HG02678 (cell line): ENCODE measurements around the gene NUDT4.
"Not testable (repeated sequence)": the region's sequence is repeated elsewhere in the genome, so short reads cannot be mapped to it uniquely, and the experiment has no call there.

Source experiments
- ATAC-seq: cut with Tn5 transposase; IDR thresholded peaks from one replicate; pipeline ENCODE4 v1.9.1; 2021; ENCODE audit warnings: mild to moderate bottlenecking, moderate library complexity; ENCODE audit not compliant: unreplicated experiment

Gene NUDT4

DNA sequence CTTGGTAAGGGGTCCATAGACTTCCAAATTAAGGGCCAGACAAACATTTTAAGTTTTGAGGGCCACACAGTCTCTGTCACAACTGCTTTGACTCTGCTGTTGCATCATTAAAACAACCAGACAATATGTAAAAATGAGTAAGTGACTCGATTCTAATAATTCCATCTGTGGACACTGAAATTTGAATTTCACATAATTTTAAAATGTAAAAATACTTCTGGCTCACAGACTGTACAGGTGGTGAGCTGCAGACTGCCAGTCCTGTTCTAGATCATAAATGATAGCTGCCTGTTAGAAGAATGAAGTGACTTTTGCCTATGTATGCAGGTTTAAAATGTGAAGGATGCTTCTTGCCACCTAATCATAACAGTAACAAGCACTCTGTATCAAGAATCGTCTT, 15.7 kb downstream of the NUDT4 start:
- ATAC-seq = no peak

DNA sequence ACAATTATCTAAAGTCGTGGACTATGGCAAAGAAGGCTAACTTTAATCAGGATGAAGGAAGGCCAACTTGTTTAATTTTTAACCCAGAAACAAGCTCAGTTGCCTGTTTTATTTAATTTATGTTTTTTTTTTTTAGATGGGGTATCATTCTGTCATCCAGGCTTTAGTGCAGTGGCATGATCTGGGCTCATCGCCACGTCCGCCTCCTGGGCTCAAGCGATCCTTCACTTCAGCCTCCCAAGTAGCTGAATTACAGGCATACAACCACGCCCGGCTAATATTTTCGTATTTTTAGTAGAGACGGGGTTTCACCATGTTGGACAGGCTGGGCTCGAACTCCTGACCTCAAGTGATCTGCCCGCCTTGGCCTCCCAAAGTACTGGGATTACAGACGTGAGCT, 19.7 kb downstream of the NUDT4 start:
- no peak for ATAC-seq

DNA sequence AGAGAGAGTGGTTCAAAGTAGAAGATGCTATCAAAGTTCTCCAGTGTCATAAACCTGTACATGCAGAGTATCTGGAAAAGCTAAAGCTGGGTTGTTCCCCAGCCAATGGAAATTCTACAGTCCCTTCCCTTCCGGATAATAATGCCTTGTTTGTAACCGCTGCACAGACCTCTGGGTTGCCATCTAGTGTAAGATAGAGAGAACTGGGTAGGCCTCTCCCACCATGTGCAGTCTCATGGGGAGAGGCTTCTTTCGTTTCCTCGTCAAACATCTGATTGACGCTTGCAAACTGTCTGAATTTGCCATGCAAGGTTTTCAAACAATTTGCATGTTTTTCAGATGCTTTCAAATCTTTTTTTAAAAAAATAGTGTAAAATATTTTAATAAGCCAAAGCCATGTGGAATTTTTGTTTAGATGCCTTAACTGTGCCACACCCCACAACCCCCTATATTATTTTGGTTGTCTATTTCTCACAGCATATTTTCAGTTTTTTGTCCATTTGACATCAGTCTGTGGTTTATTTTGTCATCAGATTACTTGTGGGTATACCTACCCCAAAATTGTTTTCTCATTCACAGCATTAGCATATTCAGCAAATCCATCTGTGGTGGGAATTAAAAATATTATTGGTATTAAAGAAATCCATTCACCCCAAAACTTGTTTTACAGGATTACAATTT, 21.6 kb downstream of the NUDT4 start:
- peak; percentile 94 for ATAC-seq

DNA sequence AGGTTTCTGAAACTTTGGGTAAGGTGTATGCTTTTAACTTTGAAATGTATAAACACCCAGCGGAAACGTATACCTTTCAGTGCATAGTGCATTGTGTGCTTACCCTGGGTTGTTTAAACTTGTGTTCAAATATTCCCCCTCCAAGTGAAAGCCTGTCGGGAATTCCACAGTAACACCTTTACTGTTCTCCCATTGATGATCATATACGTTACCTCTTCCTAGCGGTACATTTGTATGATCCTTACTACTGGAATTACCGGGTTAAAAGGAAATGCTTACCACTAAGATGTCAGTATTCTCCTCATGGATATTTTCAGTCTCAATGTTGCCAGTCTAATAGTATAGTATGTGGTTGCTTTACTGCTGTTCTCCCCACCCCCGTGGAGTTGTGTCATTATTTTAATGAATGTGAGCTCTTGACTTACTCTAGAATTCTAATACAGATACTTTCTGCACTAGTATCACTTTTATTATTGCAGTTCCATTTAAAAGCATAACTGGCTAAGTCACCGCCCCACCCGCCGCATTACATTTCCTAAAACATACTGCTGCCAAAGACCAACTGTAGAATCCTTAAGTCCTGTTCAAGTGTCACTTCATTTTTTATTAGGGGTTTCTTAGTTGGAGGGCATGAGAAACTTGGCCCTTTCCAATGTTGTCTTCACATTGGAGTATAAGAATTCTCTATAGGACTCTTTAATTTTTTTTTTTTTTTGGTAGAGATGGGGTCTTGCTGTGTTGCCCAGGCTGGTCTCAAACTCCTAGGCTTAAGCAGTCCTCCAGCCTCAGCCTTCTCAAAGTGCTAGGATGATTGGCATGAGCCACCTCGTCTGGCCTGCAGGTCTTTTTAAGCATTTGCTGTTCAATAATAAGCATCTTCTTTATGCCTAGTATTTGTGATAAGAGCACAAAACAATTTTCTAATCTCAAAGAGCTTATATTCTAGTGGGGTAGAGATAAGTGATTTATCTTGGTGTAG, 24.9 kb downstream of the NUDT4 start:
- no peak for ATAC-seq

DNA sequence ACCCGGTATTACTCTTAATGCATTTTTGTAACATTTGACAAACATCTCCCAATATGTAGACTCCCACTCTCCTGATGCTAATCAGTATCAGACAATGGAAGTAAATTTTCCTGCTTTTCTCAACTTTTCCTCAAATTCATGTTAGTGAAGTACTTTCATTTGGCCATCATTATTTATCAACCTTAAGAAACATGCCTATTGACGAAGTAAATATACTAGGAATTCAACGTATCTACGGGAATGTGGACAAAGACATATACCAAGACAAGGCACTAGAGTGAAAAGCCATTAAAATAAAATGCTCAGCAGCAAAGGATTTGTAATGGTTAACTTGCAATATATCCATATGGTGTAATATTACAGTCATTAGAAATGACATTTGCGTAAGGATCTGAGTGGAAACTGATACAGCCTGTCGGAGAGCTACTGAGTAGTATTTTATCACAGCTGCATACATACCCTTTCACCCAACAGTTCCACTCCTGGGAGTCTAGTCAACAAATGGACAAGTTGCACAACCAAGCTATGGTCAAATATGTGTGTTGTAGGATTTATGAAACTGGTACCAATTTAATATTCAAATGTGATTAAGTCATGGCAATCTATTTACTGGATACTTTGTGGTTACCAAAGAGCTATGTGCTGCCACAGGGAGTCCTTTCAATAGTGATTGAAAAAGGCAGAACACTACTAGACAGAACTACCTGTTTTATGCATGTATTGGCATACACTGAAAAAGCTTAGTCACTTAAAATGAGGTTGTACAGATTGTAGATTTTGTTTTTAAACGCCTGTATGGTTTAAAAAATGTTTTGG, 26.5 kb downstream of the NUDT4 start:
- ATAC-seq = no peak

DNA sequence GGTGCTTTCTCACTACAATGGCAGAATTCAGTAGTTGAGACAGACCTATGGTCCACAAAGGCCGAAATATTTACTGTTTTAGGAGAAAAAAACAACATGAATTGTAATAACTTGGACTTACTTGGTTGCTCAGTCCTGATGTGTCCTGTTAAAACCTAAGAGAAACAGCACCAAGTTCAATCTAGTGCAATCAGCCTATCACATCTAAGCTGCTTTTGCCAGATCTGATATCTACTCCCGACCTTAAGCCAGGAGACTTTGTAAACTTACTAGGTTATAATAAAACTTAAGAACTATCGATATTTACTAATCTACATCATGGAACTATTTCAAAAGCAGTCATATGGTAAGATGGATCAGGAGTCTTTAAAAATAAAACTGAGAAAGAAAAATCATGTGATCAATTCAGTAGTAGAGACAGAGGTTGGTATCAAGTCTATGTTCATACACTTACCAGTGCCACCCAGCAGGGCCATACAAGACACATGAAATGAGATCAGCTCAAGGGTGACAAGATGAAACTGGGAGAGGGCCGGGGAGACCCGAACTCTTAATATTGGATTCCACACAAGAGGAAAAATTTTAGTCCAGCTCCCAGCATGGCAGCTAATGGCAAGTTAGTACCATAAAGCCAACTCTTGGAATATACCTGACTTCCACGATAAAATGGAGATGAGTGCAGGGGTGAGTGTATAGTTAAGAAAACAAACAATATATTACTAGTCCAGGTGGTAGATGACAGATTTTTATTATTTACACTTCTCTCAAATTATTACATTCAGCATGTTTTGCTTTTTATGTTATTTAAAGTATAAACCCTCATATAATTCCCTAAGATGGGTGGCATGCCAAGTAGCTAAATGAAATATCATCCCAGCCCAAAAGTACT, 27.5 kb downstream of the NUDT4 start:
- no peak for ATAC-seq

DNA sequence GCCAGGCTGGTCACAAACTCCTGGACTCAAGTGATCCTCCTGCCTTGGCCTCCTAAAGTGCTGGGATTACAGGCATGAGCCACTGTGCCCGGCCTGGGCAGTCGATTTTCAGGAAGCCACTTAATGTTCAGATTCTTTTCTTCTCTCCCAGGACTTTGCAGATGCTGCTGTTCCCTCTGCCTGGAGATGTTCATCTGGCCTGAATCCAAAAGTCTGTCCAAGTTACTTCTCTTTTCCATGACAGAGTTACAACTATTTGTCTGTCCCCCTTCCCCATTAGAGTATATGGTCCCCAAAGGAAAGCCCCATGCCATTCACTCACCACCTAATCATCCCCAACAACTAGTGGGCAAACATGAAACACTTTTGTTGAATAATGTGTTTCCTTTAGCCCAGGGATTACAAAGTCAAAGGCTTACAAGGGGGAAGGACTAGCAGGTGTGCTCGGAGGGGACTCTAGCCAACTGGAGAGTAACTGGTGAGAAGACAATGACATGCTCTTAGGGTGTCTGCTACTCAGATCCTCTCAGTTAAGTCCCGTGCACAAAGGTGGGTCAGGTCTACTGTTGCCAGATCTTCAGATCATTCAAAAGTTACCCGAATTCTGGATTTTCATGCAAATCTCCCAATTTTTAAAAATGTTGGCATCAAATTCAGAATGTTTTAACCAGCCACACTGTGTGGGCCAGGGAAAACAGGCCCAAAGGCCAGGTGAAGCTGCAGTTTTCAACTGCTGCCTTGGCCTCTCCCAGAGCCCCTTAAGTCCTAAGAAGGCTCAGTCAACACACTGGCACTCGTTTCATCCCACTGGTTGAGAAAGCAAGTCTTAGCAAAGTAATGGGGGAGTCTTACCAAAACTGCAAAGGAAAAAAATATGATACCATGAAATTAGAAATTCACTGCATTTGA, 29.6 kb downstream of the NUDT4 start:
- no peak for ATAC-seq

DNA sequence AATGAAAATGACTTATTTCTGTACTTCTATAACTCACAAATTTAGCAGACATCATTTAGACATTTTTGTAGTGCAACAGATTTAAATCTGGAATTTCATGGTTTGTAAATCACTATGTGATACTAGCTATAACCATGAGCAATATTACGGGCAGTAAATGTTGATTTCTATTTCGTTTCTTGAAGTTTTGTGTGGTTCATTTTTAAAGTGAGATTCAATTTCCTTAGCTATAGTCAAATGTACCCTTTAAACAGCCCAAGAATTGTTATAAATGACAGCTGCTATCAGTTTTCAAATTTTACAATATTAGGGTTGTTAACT, 30.2 kb downstream of the NUDT4 start:
- no peak for ATAC-seq

DNA sequence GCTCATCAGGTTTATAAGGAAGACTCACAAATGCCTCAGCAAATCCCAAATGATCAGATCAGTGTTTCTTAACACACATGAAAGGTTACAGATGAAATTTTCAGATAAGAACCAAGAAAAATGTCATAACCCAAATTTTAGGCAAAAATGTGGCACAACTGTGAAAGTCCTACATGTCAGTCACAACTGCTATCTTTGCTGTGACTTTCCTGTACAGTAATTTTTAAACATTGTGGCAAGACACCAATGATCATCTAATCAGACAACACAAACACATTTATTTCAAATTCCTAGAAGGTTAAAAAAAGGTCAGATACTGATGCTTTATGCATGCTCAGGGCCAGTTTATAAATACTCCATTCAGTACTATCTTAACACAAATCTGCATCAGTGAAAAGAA, 31.1 kb downstream of the NUDT4 start:
- no peak for ATAC-seq

DNA sequence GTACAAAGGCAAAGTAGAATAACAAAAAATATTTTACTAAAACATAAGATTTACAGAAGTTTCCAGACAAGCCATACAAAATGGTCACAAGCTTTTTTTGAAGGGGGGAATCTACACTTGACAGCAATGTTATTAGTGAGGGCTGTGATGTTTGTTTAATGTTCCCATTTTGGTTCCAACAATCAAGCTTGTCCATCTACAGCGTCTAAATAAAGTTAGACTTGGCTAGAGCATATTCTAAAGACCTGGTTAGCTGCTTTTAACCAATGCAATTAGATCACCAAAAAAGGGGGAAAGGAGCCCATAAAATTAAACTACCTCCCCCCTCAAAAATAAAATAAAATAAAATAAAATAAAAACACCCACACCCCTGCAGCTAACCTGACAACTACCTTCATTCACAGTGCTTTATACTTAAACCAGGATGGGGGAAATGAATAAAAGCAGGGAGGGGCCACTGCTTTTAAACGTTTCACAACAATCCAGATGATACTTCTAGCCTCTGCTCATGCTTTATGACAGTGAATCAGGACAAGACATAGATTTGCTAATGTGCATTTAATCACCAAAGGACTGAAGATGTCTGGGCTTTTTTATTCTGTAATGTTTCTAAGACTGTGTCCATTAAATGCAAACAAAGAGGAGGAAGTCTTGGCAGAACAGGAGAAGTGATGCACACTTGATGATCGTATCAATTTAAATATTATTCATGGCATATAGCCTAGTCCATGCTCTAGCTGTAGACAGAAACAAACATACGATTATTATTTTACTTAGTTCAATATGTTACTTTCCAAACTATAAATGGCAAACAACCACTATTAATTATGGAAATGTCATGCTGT, 31.8 kb downstream of the NUDT4 start:
- ATAC-seq = not testable (repeated sequence)

DNA sequence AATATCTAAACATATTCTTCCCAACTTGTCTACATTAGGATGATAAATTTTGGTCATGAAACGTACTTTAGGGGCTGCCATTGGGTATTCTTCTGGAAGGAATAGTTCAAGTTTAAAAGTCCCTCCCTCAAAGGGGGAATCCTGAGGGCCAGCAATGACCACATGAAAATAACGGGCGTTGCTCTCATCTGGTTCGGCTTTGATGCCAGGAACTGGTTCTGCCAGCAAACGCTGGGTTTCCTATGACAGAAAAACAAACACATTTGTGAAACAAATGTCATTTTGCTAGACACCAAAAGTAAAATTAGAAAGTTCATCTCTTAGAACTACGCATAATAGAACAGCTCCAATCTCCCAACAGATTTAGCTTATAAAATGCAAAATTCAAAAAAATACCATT, 33.3 kb downstream of the NUDT4 start:
- ATAC-seq = not testable (repeated sequence)

DNA sequence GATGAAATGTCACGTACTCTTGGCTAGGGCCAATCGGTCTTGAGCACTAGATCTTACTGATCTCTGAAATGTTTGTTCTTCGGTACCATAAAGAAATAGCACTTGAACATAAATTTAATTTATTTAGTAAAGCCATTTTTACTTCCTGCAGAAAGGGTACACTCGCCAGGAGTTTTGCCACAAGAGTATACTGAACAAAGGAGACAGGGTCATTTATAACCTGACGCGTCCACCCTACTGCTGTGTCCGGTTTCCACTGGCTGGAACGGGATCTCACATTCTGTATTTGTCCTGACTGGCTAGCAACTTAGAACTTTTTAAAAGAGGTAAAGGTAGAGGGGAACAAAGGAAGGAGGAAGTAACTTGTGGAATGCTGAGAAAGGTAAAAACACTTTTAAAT, 34.7 kb downstream of the NUDT4 start:
- not testable (repeated sequence) for ATAC-seq

DNA sequence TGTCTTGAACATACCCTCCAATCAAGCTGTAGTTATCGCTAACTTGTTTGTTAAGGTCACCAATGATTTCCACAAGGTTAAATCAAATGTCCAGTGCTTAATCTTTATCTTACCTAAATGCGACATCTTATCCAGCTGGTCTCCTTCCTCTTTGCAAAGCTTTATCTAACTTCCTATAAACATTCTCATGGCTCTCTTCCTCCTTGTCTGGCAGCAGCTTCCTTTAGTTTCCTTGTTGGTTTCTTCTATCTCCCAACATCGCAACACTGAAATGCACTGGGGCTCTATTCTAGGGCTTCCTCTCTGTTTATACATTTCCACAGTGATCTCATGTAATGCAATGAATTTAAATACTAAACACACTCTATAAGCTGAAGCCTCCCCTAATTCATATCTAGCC, 35.3 kb downstream of the NUDT4 start:
- no peak for ATAC-seq

DNA sequence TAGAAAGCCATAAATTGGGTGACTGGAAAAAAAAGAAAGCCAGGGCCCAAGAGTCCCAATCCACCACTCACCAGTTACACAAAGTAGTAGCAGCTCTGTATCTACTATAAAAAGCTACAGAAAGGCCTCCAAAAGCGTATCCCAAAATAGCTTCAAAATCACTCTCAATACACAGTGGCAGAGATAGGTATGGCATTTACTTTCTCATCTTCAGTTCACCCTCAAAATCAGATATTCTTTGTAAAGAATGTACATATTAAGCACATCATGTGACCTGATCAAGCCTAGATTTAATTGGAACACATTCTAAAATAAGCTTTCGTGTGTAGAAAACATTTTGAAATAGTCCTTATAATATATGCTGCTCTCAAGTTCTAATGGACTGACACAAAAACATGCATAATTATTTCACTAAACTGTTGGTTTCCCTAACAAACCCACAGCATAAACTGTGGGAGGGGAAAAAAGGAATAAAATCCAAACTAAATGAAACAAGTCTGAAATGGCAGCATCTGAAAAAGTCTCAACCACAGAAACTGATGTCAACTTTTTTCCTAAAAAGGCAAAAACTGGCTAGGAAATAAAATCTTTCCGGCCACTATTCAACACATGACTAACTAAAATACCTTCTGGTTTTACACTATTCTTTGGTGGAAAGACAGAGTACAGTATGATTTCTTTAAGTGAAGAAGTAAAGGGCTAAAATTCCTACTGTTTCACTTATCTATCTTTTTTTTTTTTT, 38.2 kb downstream of the NUDT4 start:
- no peak for ATAC-seq

DNA sequence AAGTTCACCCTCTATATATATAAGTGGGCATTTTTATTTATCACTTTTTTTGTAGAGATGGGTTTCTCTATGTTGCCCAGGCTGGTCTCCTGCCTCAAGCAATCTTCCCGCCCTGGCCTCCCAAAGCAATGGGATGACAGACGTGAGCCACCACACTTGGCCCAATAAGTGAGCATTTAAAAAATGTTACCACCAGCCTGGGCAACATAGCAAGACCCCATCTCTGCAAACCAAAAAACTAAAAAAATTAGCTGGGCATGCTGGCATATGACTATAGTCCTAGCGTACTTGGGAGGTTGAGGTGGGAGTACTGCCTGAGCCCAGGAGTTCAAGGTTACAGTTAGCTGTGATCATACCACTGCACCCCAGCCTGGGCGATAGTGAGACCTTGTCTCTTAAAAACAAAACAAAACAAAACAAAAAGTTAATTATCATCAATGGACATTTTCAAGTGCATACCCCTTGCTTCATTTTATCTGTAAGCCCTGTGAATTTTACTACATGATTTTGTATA, 40.3 kb downstream of the NUDT4 start:
- no peak for ATAC-seq

DNA sequence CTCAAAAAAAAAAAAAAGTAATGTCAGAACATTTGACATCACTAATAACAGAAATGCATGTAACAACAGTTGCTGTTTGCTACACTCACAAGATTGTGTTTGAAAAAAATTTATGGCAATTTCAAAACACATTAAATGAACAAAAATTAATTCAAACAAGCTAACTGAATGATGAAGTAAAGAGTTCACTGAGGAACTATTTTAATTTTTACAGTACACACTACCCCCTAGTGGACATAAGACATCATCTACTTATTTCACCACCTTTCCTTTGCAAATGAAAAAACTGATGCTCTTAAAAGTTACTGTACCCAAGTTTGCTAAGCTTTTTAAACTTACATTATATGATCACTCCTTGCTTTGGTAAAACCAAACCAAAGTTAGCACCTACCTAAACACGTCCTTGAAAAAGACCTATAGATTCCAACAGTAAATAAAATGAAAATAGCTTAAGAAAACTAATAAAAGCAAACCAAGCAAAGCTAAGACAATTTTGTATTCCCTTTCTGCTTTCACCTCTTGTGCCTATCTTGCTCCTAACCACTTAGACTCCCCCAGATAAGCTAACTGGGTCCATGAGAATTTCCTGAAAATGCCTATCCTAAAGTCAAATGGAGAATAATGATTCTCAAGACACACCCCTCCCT, 41.8 kb downstream of the NUDT4 start:
- peak; percentile 32 for ATAC-seq

DNA sequence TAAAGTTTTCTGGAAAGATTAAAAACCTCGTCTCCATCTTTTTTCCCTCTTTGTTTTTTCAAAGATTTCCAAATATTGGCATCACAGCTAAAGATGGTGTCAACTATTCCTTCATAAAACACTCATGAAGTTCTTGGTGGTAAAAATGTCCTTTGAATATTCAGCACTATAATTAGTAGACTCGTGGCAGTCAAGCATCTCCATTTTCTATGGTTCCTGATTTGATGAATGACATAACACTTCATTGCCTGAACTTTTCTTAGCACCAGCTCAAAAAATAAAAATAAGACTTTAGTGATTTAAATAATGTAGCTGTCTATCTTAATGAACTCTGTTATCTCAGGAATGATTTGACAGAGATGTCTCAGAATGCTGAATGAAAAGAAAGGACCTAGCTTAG, 44.3 kb downstream of the NUDT4 start:
- ATAC-seq = no peak
